Endothelial cell of umbilical vein (primary cell): ENCODE measurements around the gene UQCR10. TPM values are rescaled to one million over a fixed set of nuclear protein-coding genes. Genes with fewer than 3 reads are reported as not detected.

ENCODE experiments used
- BruUV-seq: library from RNA; stranded (reverse); fragments of 400-500 nt; replicated peaks from 2 replicates; lab custom pipeline; 2021; lab: Mats Ljungman, UMichigan
- CTCF ChIA-PET: fragments of 300-600, 350-600 bp; sonication (Branson Sonifier 250); formaldehyde crosslinking; loops from one replicate; lab custom pipeline; 2021; ENCODE audit warnings: antibody characterized with exemption, inconsistent platforms; lab: Charles Lee
- POLR2A ChIA-PET: fragments of 300-600, 350-600 bp; sonication (Branson Sonifier 250); formaldehyde crosslinking; loops from one replicate; lab custom pipeline; 2021; ENCODE audit warnings: antibody characterized with exemption, inconsistent platforms; lab: Charles Lee
- DNase-seq: peaks from one replicate; pipeline ENCODE4 v3.0.0-alpha.2; 2011; ENCODE audit warnings: low read depth, low spot score
- FAIRE-seq: peaks from 2 replicates; lab custom pipeline; 2011; peaks lifted over from hg19 to GRCh38; lab: Jason Lieb, UNC
- H2AFZ ChIP-seq: 2 replicates; pipeline ENCODE4 v1.6.0; 2012; ENCODE audit warnings: low read depth, low read length, control low read depth, inconsistent platforms
- H3K27ac ChIP-seq: 2 replicates; pipeline ENCODE4 v1.5.1; 2011; ENCODE audit warnings: low read depth, mild to moderate bottlenecking, control low read depth, low read length, moderate library complexity; ENCODE audit not compliant: insufficient read depth
- H3K27me3 ChIP-seq, 2 experiments: 2 replicates each; pipeline versions ENCODE4 v1.6.0 to v1.6.1; 2011; ENCODE audit warnings: low read length in 2 of 2, mixed read lengths in 1 of 2; ENCODE audit not compliant: control insufficient read depth in 2 of 2, insufficient read depth in 2 of 2
- H3K36me3 ChIP-seq, 2 experiments: 2 replicates in 1 of 2; 3 replicates in 1 of 2; pipeline ENCODE4 v1.5.1; 2011; ENCODE audit warnings: low read length in 2 of 2, mild to moderate bottlenecking in 1 of 2, moderate library complexity in 1 of 2; ENCODE audit not compliant: control insufficient read depth in 2 of 2, insufficient read depth in 2 of 2; ENCODE audit errors: extremely low read depth in 1 of 2
- H3K4me1 ChIP-seq: 3 replicates; pipeline ENCODE4 v1.5.1; 2011; ENCODE audit warnings: mild to moderate bottlenecking, low read length; ENCODE audit not compliant: control insufficient read depth, insufficient read depth; ENCODE audit errors: extremely low read depth
- H3K4me2 ChIP-seq: 2 replicates; pipeline ENCODE4 v1.6.1; 2011; ENCODE audit warnings: low read length, control low read depth, mixed read lengths; ENCODE audit not compliant: insufficient read depth
- H3K4me3 ChIP-seq, 3 experiments: fragments of 200-600 bp in 1 of 3; sonication (generic), shearing (Covaris generic) in 1 of 3; replicated peaks in 1 of 3; 2 replicates each; pipeline ENCODE4 v1.5.1; 2011 to 2016; ENCODE audit warnings: control low read depth in 3 of 3, low read length in 3 of 3, mild to moderate bottlenecking in 2 of 3, inconsistent platforms in 1 of 3, low read depth in 1 of 3, moderate library complexity in 1 of 3; ENCODE audit not compliant: insufficient read depth in 1 of 3
- H3K79me2 ChIP-seq: 2 replicates; pipeline ENCODE4 v1.6.0; 2012; ENCODE audit warnings: low read length, inconsistent platforms; ENCODE audit not compliant: control insufficient read depth, insufficient read depth
- H3K9ac ChIP-seq: replicated peaks from 2 replicates; pipeline ENCODE3; 2011; ENCODE audit warnings: low read length, control low read depth; ENCODE audit not compliant: insufficient read depth; ENCODE audit errors: extremely low read depth
- H3K9me1 ChIP-seq: replicated peaks from 3 replicates; pipeline ENCODE4 v1.6.0; 2011; ENCODE audit warnings: mild to moderate bottlenecking, low read length; ENCODE audit not compliant: control insufficient read depth, insufficient read depth; ENCODE audit errors: extremely low read depth
- H3K9me3 ChIP-seq: replicated peaks from 2 replicates; pipeline ENCODE4 v1.5.1; 2012; ENCODE audit warnings: low read length, inconsistent platforms; ENCODE audit not compliant: control insufficient read depth, insufficient read depth
- H4K20me1 ChIP-seq: replicated peaks from 2 replicates; pipeline ENCODE3; 2011; ENCODE audit warnings: mild to moderate bottlenecking, low read length; ENCODE audit not compliant: control insufficient read depth, insufficient read depth; ENCODE audit errors: extremely low read depth
- CTCF ChIP-seq, 2 donors: IDR thresholded peaks; 1 replicate in 1 of 2; 2 replicates in 1 of 2; pipeline ENCODE4 v1.5.1; 2011; ENCODE audit warnings: low read length in 2 of 2, mild to moderate bottlenecking in 2 of 2, moderate library complexity in 2 of 2, control low read depth in 1 of 2, inconsistent platforms in 1 of 2, low read depth in 1 of 2; ENCODE audit not compliant: insufficient read depth in 1 of 2; ENCODE audit errors: extremely low read depth in 1 of 2
- EZH2 ChIP-seq: IDR thresholded peaks from 2 replicates; pipeline ENCODE4 v1.6.1; 2012; ENCODE audit warnings: borderline replicate concordance, low read depth, mild to moderate bottlenecking, moderate library complexity, low read length, inconsistent platforms; ENCODE audit not compliant: severe bottlenecking
- FOS ChIP-seq: IDR thresholded peaks from 2 replicates; pipeline ENCODE4 v1.6.1; 2011; ENCODE audit warnings: mild to moderate bottlenecking, low read length, moderate library complexity, borderline replicate concordance; ENCODE audit not compliant: insufficient read depth
- GATA2 ChIP-seq: IDR thresholded peaks from 2 replicates; pipeline ENCODE4 v1.7.0; 2011; ENCODE audit warnings: low read depth, mild to moderate bottlenecking, moderate library complexity, mixed read lengths, low read length; ENCODE audit not compliant: insufficient read length, insufficient read depth
- JUN ChIP-seq: IDR thresholded peaks from 2 replicates; pipeline ENCODE4 v1.6.1; 2011; ENCODE audit warnings: borderline replicate concordance, low read depth; ENCODE audit not compliant: insufficient read length, insufficient read depth
- MAX ChIP-seq: IDR thresholded peaks from 2 replicates; pipeline ENCODE4 v1.6.1; 2011; ENCODE audit not compliant: insufficient read depth, insufficient read length
- MYC ChIP-seq: IDR thresholded peaks from one replicate; pipeline ENCODE4 v1.6.1; 2011; ENCODE audit warnings: mild to moderate bottlenecking, low read depth, low read length
- POLR2A ChIP-seq: IDR thresholded peaks from 2 replicates; pipeline ENCODE4 v1.6.1; 2012; ENCODE audit warnings: low read depth, mild to moderate bottlenecking, control low read depth, low read length
- POLR2AphosphoS5 ChIP-seq: IDR thresholded peaks from 2 replicates; pipeline ENCODE4 v1.6.1; 2012; ENCODE audit warnings: low read depth, mild to moderate bottlenecking, control low read depth, low read length, moderate library complexity; ENCODE audit not compliant: insufficient read depth
- dilution Hi-C: fragments of 300-500 bp; cut with MboI; formaldehyde crosslinking; loops from one replicate; pipeline ENCODE4 v1.15.0; 2019; ENCODE audit warnings: low sequenced_read_pairs; ENCODE audit not compliant: extremely low pct_ligation_motif_present
- intact Hi-C: fragments of 100-400 bp; cut with micrococcal nuclease; formaldehyde crosslinking; loops from one replicate; pipeline ENCODE4 v1.10.0; 2022
- polyA plus RNA-seq, 4 experiments: library from polyadenylated mRNA; depleted of rRNA in 3 of 4; stranded (reverse) in 3 of 4; unstranded in 1 of 4; fragments of >200 nt; gene quantifications; 2 replicates each; pipeline versions ENCODE4 v1.2.1 to v1.2.3, GENCODE V29; 2011 to 2012; ENCODE audit warnings: missing spikeins in 1 of 4
- total RNA-seq: library from RNA; stranded (reverse); gene quantifications from 2 replicates; pipeline ENCODE4 v1.2.3, GENCODE V29; 2021

UQCR10 gene
- total and polyA plus RNA-seq, 2 donors (not counting 3 experiments of a cell fraction or from before 2014, with no cell fraction given) = 96.6 to 196 TPM

GRCh38 chr22:29724843-29725242, 42.3 kb upstream of the UQCR10 start:
- intact Hi-C loops = loop anchor here (5.0 kb wide), 1 partner anchor 282 kb away; no protein-coding TSS in a partner anchor

More at GRCh38 chr22:29724843-29725242, 42.3 kb upstream of the UQCR10 start:
- H3K9me1 ChIP-seq = no peaks in the 10 kb centered on the region
- POLR2A ChIA-PET = interaction anchor here (0.6 kb wide), 1 partner anchor 127 kb away, joined by 3 read pairs; no protein-coding TSS in a partner anchor
- dilution Hi-C loops = no loop called here
- H2AFZ ChIP-seq = no peak overlapping the region
- H3K27ac ChIP-seq = no peak overlapping the region
- CTCF ChIA-PET = interaction anchor here (1.3 kb wide), 2 partner anchors 24 to 280 kb away, joined by 3 to 9 read pairs; no protein-coding TSS in a partner anchor
- no peaks in the 10 kb centered on the region for H4K20me1 ChIP-seq
- no peaks in the 10 kb centered on the region for H3K9me3 ChIP-seq
- BruUV-seq = no TSS peak
- no peak overlapping the region for H3K4me3 ChIP-seq
- no peak overlapping the region for H3K9ac ChIP-seq
- FAIRE-seq = no peak
- peaks cover 0 to under 1% of the 10 kb centered on the region in 2 experiments for H3K36me3 ChIP-seq
- no peaks in the 10 kb centered on the region for H3K79me2 ChIP-seq
- no peaks in the 10 kb centered on the region for H3K4me1 ChIP-seq
- no peak for DNase-seq
- H3K4me2 ChIP-seq = no peak overlapping the region
- TF ChIP-seq CTCF (IDR thresholded peaks at IDR 0.05; ENCODE audit: extremely low read depth in 1 of 2, insufficient read depth in 1 of 2, low read depth in 1 of 2, low read length in 2 of 2) (no peak), EZH2 (no peak), MAX (no peak), MYC (no peak), GATA2 (no peak), POLR2A (no peak), POLR2AphosphoS5 (no peak), JUN (no peak), FOS (no peak)
- peaks cover 5% of the 10 kb centered on the region in 2 experiments for H3K27me3 ChIP-seq
